ENCODE data around the gene KIAA1671.

The KIAA1671 gene

GRCh38 chr22:25086902-25087282 is 134.4 kb downstream of the KIAA1671 start:
- H2AFZ ChIP-seq (ENCODE audit: low read depth): no peak overlapping the region
- H4K20me1 ChIP-seq (ENCODE audit: insufficient read depth): no peaks in the 10 kb centered on the region
- H3K27me3 ChIP-seq (ENCODE audit: insufficient read depth, low read depth): no peaks in the 10 kb centered on the region
- H3K9ac ChIP-seq: no peak overlapping the region
- no peak overlapping the region for H3K4me2 ChIP-seq
- peaks cover 11% of the 10 kb centered on the region for H3K4me1 ChIP-seq (ENCODE audit: low read depth, poor library complexity, severe bottlenecking)
- TF ChIP-seq CTCF (conservative IDR thresholded peaks at IDR 0.05; ENCODE audit: low read depth, low read length): no peak
- H3K4me3 ChIP-seq (IDR thresholded peaks at IDR 0.05; ENCODE audit: insufficient read depth, low read depth, low read length): no peak overlapping the region
- no peak overlapping the region for H3K27ac ChIP-seq
- H3K79me2 ChIP-seq (ENCODE audit: insufficient read depth, low read depth): no peaks in the 10 kb centered on the region
- no peaks in the 10 kb centered on the region for H3K36me3 ChIP-seq (ENCODE audit: insufficient read depth)

DNA sequence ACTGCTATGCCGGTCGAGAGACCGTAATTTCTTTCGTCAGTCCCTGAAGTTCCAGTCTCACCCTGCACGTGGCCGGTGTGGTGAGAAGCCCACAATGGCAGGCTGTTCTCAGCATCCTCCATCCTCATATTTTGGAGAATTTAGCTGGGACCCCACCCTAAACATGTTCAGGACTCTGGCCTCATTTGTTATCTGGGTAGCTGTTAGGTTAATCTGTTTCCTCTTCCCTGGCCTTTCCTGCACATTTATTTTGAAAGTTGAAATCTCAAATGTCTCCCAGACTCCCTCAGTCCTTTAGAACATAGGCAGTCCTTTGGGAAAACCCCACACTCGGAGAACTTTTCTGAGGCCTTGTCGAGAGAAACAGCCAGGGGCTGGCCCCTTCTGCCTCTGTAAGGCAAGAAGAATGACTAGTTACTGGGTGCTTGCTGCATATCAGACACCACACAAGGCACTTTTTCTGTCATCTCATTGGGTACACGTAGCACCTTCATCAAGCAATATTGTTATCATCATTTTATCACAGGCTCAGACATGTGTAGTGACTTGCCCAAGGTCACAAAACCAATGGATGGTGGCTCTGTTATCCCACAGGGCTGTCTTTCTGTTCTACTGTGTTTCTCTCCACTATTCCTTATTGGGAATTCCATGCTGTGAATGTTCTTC is 137.8 kb downstream of the KIAA1671 start:
- H3K79me2 ChIP-seq (ENCODE audit: insufficient read depth, low read depth): no peaks in the 10 kb centered on the region
- H3K4me2 ChIP-seq: no peak overlapping the region
- no peak overlapping the region for H3K27ac ChIP-seq
- no peak for TF ChIP-seq CTCF (conservative IDR thresholded peaks at IDR 0.05; ENCODE audit: low read depth, low read length)
- no peak overlapping the region for H3K9ac ChIP-seq
- H2AFZ ChIP-seq (ENCODE audit: low read depth): no peak overlapping the region
- no peak overlapping the region for H3K4me3 ChIP-seq (IDR thresholded peaks at IDR 0.05; ENCODE audit: insufficient read depth, low read depth, low read length)
- H4K20me1 ChIP-seq (ENCODE audit: insufficient read depth): no peaks in the 10 kb centered on the region
- H3K4me1 ChIP-seq (ENCODE audit: low read depth, poor library complexity, severe bottlenecking): peaks cover 11% of the 10 kb centered on the region
- H3K36me3 ChIP-seq (ENCODE audit: insufficient read depth): no peaks in the 10 kb centered on the region
- no peaks in the 10 kb centered on the region for H3K27me3 ChIP-seq (ENCODE audit: insufficient read depth, low read depth)

DNA sequence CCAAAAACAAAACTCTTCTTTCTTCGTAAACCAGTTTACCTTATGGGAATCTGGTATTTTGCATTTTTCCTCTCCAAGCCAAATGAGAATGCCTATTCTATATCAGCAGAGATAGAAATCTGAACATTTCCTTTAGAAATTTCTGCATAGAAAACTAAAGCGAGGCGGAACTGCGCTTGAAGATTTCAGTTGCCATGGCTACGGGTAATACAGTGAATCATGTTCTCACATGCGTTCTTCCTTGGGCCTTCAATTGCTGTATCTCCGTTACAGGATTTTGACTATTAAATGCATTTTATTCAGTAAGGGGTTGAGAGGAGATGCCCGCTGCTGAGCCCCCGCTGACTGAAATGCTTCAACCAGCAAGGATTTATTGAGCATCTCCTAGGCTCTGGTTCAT is 138.9 kb downstream of the KIAA1671 start:
- H3K4me1 ChIP-seq (ENCODE audit: low read depth, poor library complexity, severe bottlenecking): peaks cover 3% of the 10 kb centered on the region
- H3K27ac ChIP-seq: no peak overlapping the region
- no peaks in the 10 kb centered on the region for H4K20me1 ChIP-seq (ENCODE audit: insufficient read depth)
- no peak overlapping the region for H2AFZ ChIP-seq (ENCODE audit: low read depth)
- no peak for TF ChIP-seq CTCF (conservative IDR thresholded peaks at IDR 0.05; ENCODE audit: low read depth, low read length)
- no peak overlapping the region for H3K4me2 ChIP-seq
- H3K4me3 ChIP-seq (IDR thresholded peaks at IDR 0.05; ENCODE audit: insufficient read depth, low read depth, low read length): no peak overlapping the region
- H3K9ac ChIP-seq: no peak overlapping the region
- no peaks in the 10 kb centered on the region for H3K79me2 ChIP-seq (ENCODE audit: insufficient read depth, low read depth)
- H3K36me3 ChIP-seq (ENCODE audit: insufficient read depth): no peaks in the 10 kb centered on the region
- H3K27me3 ChIP-seq (ENCODE audit: insufficient read depth, low read depth): no peaks in the 10 kb centered on the region

GRCh38 chr22:25092119-25092518 is 139.6 kb downstream of the KIAA1671 start:
- no peak overlapping the region for H3K4me3 ChIP-seq (IDR thresholded peaks at IDR 0.05; ENCODE audit: insufficient read depth, low read depth, low read length)
- H3K4me1 ChIP-seq (ENCODE audit: low read depth, poor library complexity, severe bottlenecking): no peaks in the 10 kb centered on the region
- H3K9ac ChIP-seq: no peak overlapping the region
- no peaks in the 10 kb centered on the region for H4K20me1 ChIP-seq (ENCODE audit: insufficient read depth)
- H3K79me2 ChIP-seq (ENCODE audit: insufficient read depth, low read depth): no peaks in the 10 kb centered on the region
- no peaks in the 10 kb centered on the region for H3K27me3 ChIP-seq (ENCODE audit: insufficient read depth, low read depth)
- H3K27ac ChIP-seq: no peak overlapping the region
- H3K4me2 ChIP-seq: no peak overlapping the region
- TF ChIP-seq CTCF (conservative IDR thresholded peaks at IDR 0.05; ENCODE audit: low read depth, low read length): no peak
- H3K36me3 ChIP-seq (ENCODE audit: insufficient read depth): no peaks in the 10 kb centered on the region
- no peak overlapping the region for H2AFZ ChIP-seq (ENCODE audit: low read depth)

Data from KMS-11 (cell line).